Stimulated activated CD4-positive, alpha-beta T cell treated with anti-CD3 and anti-CD28 coated beads, Interleukin-12 subunit alpha, Interleukin-12 subunit beta, amount 100 ng/mL, for 4 hours (primary cell): ENCODE data around the gene VEZF1.

Experiments
- DNase-seq: peaks from one replicate; pipeline ENCODE4 v3.0.0-alpha.2; 2020

The VEZF1 gene

DNA sequence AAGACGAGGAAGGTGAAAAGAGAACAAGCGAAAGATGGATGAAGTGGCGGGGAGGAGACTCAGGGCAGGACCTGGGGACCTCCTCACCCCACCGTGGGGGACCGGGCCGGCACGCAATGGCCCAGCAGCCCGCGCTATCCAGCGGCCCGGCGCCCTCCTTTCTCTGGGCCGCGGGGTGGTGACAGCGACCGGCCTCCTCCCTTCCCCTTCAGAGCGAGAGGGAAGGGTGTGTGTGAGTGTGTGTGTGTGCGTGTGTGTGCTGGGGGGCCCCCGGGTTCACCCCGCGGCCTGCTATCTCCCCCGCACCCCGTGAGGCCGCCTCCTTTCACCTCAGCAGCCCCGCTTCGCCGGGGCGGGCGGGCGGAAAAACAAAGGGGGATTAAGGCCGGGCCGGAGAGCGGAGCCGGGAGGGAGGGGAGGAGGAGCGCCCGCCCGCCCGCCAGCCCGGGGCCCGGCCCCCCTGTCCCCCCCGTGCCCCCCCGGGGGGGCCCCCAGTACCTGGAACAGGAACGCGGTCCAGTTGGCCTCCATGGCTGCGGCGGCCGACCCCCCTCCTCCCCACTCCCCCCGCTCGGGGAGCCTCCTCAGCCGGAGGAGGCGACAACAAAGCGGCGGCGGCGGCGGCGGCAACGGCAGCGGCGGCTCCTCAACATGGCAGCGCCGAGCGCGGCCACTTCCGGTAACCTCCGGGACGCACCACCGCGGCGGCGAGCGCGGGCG lies at the start of gene VEZF1:
Gene VEZF1, minus strand, starts transcription at position 674 of the 720 bp plus-strand sequence. Its CDS starts 143 bp downstream, at position 531.
- DNase-seq: peak; percentile 75

DNA sequence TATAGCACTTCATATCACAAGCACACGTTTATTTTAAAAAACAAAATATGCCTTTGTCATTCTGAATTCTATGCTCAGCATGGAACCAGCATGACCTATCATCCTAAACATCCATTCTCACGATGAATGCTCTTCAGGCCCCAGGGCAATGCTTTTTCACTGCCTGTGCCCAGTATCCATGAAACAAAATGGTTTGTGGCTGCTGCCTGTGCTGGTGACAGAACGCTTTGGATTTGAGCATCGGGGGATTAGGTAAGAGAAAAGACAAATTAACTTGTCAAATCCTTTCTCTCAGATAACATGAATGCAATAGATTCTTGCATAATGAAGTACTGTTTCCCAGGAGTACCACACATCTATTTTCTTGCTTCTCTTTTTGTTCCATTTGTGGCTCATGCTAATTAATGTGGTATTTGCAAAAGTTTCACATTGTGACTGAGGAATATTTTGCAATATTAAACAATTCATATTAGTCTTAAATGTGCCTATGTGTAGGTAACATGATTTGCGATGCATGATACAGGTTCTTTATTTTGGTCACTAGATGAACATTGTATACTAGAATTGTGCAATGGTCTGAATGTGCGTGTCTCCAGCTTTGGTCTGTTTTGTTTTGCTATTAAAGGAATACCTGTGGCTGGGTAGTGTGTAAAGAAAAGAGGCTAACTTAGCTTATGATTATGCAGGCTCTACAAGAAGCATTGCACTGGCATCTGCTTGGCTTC lies 44.8 kb upstream of the VEZF1 start:
- no peak for DNase-seq

DNA sequence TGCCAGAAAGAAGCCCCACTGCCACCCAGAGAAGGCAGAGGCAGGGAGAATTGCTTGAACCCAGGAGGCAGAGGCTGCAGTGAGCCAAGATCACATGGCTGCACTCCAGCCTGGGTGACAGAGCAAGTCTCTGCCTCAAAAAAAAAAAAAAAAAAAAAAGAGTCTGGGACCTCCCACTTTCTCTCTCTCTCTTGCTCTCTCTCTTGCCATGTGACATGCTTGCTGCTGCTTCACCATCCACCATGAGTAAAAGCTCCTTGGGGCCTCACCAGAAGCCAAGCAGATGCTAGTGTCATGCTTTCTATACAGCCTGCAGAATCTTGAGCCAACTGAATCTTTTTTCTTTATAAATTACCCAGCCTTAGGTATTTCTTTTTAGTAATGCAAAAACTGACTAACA lies 40.5 kb upstream of the VEZF1 start:
- no peak for DNase-seq

GRCh38 chr17:58020401-58020800 lies 32.3 kb upstream of the VEZF1 start:
- no peak for DNase-seq

- DNase-seq: no peak
Measured at GRCh38 chr17:58019521-58019920, 31.5 kb upstream of the VEZF1 start.

GRCh38 chr17:58019039-58019438 lies 31.0 kb upstream of the VEZF1 start:
- no peak for DNase-seq

DNA sequence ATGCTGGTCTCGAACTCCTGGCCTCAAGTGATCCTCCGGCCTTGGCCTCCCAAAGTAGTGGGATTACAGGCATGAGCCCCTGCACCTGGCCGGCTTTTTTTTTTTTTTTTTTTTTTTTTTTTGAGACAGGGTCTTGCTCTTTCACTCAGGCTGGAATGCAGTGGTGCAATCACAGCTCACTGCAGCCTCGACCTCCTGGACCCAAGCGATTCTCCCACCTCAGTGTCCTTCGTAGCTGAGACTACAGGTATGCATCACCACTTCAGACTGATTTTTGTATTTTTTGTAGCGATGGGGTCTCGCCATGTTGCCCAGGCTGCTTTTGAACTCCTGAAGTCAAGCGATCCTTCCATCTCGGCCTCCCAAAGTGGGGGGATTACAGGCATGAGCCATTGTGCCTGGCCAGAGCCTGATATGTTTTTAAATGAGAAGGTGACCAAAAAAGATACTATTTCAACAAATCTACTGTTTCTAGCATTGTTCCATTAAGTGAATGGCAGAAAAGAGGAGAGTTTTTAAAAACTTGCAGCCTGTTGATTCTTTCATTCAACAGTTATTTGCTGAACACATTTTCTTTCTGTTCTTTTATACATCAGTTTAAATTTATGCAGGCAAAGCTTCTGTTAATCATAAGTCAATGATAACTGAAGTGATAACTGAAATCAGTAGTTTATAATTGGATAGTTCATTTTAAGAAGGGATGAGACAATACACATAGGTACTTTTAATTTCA lies 22.2 kb upstream of the VEZF1 start:
- DNase-seq: no peak

GRCh38 chr17:58007781-58008706 lies 20.0 kb upstream of the VEZF1 start:
- no peak for DNase-seq

DNA sequence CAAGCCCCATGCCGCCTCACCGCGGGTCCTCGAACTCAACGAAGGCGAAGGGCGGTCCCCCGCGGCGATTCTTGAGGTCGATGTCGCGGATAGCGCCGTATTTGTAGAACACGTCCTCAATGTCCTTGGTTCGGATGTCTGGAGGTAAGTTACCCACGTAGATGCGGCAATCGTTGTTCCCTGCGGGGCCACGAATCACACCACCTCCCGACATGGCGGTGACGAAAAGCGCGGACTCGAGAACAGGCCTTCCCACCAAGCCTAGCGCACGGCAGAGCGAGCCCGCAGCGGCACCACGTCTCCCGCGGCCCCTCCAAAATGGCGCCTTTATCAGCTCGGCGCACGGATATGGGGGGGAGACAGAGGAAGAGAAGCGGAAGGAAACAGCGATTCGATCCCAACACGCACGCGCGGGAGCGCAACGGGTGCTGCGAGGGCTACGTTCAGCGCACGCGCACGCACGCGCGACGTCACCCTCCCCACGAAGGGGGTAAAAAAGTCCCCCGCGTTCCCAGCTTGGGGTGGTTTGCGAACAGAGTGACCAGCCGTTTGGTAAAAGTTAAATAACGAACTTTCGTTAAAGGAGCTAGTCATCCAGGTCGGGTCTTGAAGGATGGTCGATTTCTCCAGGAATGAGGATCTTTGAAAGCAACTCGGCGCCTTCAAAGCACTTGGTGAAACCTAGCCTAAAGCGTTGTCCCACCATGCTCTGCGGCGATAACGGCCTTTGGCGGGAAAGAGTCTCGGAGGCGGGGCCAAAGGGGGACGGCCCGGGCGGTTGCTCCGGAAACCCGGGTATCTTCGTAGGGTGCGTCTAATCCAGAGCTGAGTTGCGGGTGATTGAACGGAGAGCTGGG lies 19.1 kb upstream of the VEZF1 start, which contains the start of gene SRSF1:
Gene SRSF1, minus strand, starts transcription at position 323 of the 857 bp plus-strand sequence. Its CDS starts 109 bp downstream, at position 214.
- DNase-seq: peak; percentile 96

DNA sequence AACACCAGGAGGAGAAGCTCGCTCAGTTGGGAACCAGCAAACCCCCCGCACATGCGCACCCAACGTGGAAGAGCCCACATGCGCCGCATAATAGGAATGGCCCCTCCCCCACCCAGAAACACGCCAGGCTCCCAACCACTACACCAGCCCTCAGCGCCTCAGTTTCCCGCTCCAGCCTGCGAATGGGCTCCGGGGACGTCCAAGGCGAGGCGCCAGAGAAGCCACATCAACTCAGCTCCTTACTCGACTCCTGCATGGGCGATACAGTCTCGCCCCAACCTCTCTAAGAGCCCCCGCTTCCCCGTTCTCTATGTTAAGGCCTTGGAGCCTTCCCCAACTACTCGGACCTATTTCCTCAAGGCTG lies 18.5 kb upstream of the VEZF1 start:
- DNase-seq: peak; percentile 75

DNA sequence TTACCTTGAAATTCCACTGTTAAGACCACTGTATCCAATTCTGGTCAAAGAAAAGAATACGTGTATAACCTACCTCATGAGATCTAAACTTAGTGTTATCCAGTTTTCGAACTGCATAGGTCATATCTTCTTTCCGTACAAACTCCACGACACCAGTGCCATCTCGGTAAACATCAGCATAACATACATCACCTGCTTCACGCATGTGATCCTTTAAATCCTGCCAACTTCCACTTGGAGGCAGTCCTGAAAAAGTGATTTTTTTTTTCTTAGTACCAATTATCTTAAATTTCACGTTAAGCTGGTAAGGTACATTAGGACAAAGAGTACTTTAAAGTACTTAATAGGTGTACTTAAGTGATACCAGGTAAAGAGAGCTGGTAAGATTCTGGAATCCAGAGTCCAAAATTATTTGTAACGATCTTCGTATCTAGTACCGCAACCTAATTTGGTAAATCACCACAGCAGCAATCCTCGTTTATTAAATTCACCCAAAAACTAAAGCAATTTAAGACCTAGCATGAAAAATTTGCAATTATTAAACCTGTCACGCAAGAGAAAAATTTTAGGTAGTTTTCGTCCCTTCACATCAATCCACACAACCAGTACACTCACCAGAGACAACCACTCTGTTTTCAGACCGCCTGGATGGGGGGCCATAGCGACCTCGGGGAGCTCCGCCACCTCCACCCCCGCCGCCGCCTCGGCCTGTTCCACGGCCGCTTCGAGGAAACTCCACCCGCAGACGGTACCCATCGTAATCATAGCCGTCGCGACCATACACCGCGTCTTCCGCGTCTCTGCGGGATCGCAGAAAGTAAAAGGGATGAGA lies 17.9 kb upstream of the VEZF1 start:
- no peak for DNase-seq

DNA sequence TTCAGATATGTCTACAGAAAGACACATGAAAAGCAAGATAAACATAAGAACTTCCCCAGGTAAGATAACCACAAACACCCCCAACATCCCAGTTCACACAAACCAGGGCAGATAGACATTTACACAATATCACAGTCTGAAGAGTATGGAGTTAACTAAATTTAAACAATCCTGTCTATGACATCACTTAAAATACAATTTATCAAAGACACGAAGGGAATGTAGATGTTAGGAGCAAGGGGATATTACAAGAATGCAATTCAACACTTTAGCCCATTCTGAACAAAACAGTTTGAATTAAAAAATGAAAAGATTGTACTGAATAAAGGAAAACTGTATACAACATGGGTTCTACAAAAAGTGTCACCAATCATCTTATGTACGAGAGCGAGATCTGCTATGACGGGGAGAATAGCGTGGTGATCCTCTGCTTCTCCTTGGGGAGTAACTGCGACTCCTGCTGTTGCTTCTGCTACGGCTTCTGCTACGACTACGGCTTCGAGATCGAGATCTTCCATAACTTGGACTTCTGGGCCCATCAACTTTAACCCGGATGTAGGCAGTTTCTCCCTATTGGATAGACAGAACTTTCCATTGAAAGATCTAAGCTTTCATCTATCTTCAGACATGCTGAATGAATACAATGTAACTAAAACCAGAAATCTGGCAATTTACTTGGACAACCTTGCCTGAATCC lies 17.1 kb upstream of the VEZF1 start:
- no peak for DNase-seq

GRCh38 chr17:58004060-58004459 lies 16.0 kb upstream of the VEZF1 start:
- no peak for DNase-seq

- no peak for DNase-seq
Measured at GRCh38 chr17:58002973-58003372, 14.9 kb upstream of the VEZF1 start.

DNA sequence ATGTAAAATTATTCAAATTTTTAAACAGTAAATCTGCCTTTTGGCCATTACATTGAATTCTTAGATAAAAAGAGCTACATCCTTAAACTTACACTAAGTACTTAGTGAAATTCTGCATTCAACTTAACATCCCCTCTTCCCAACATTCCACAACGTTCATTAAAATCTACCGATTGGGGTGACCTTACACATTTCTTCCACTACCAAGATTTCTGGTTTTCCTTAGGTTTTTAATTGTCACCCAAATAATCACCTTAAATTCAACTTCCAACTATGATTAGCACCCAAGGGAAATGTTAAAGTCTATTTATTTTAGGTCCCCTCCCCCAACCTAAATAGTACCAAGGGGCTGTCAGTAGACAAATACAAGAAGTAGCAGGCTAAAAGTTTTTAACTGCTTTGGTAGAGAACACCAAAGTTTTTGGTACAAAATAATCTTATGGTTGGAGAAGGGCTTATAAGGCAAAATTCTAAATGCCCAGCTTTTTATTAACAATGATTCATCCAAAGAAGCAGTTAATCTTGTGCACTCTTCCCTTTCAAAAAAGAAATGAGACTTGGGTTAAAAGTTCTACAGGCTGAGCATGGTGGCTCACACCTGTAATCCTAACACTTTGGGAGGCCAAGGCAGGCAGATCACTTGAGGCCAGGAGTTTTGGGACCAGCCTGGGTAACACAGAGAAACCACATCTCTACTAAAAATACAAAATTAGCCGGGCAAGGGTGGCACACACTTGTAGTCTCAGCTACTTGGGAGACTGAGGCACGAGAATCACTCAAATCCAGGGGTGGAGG lies 14.3 kb upstream of the VEZF1 start:
- no peak for DNase-seq

DNA sequence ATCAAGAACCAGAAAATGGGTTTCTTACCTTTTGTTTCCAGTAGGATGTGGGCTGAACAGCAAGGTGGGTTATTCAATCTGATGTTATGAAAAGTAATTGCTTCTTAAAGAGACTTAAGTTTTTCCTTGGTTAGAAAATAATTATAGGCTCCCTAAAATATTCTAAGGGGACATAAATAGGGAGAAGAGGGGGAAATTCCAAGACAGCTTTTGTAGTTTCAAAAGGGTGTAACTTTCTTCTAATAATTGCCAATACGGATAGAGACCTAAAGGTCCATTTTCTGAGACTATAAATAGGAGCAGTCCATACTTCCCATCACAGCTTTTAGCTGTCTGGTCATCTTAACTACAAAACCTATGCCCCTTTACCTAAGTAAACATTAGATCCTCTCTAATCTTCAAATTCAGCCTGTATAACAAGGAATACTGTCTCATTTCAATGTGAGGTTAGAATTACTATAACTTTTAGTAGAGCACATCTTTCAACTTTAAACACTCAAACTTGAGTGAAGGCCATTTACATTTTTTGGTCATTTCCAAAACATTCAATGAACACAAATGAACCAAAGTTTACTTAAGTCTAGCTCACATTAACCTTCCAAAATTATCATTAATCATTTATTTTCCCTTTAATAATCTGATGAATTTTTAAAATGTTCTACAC lies 13.5 kb upstream of the VEZF1 start:
- DNase-seq: no peak

- no peak for DNase-seq
Measured at GRCh38 chr17:57999496-58000017, 11.5 kb upstream of the VEZF1 start.

GRCh38 chr17:57999010-57999495 lies 11.0 kb upstream of the VEZF1 start:
- no peak for DNase-seq
